Uterus (tissue), 2 donors: ENCODE results near the gene MRPS6.

Source experiments
- CTCF ChIP-seq, 4 experiments: fragments of 200-600 bp in 2 of 4; fragments of 450-650 bp in 2 of 4; sonication (generic) in 2 of 4; IDR thresholded peaks; one replicate each; pipeline ENCODE4 v1.5.1; 2016 to 2019; ENCODE audit warnings: antibody characterized with exemption in 4 of 4, mild to moderate bottlenecking in 2 of 4, moderate library complexity in 1 of 4
- POLR2A ChIP-seq, 2 donors: fragments of 450-650 bp; IDR thresholded peaks; one replicate each; pipeline ENCODE4 v1.6.1; 2016; ENCODE audit warnings: antibody characterized with exemption in 2 of 2, mild to moderate bottlenecking in 1 of 2, moderate library complexity in 1 of 2

- TF ChIP-seq POLR2A (IDR thresholded peaks at IDR 0.05) (no peak), CTCF (IDR thresholded peaks at IDR 0.05) (no peak)
Observed at GRCh38 chr21:34054259-34054658, 19.1 kb upstream of the MRPS6 start.
